ENCODE measurements around the gene GRB10.

The GRB10 gene

GRCh38 chr7:50628434-50629084, 154.1 kb downstream of the GRB10 start:
- DNase-seq = no peak

- DNase-seq = no peak
Observed at GRCh38 chr7:50627824-50628361, 154.8 kb downstream of the GRB10 start.

GRCh38 chr7:50626286-50626685, 156.4 kb downstream of the GRB10 start:
- no peak for DNase-seq

DNA sequence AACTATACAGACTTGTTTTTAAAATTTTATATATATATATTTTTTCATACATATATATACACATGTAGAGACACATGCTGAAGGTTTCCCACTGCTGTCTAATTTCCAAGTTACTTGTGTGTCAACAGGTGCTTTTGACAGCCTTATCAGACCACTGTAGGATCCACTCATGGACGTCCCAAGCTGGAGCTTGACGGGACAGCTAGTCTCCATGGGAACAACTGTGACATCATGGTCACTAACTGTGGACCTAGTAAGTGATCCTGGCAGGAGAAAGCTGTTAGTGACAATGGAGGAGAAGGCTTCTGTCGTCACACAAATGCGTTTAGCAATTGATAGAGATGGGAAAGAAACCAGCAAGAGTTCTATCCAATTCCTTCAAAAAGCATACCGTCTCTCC, 157.3 kb downstream of the GRB10 start:
- no peak for DNase-seq

DNA sequence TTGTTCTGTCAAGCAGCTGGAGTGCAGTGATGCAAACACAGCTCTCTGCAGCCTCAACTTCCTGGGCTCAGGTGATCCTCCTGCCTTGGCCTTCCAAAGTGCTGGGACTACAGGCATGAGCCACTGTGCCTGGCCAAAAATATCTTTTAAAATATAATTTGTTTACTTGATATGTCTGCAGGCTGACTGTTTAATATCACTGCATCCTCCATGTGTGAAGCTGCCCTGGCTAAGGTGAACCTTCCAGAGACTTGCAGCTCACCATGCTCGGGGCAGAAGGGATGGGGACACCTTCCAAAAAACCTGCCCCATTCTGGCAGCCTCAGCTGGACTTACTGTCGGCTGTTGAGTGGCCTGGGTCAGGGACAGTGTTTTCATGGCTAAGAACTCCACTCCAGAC, 159.9 kb downstream of the GRB10 start:
- DNase-seq = no peak

DNA sequence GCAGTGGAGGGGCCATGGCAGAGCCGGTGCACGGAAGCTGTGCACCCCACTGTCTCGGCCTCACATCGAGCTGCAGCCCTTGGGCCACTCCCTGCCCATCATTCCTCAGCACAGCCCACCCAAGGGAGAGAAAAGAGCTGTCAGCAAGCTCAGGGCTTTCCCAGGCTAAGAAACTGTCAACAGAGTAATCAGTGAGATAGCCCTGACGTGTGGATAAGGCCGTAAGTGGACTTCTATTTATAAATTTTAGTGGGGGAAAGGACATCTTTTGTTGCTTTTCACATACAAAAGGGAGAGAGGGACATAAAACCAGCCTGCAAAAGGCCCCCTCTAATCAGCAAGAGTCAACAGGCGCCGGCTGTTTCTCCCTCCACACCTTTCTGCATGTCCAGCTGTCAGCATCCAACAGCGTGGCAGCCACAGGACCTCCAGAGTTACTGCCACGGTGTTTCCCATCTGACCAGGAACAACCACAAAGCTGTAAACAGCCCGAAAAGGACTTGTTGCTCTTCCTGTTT, 160.7 kb downstream of the GRB10 start:
- DNase-seq = no peak

DNA sequence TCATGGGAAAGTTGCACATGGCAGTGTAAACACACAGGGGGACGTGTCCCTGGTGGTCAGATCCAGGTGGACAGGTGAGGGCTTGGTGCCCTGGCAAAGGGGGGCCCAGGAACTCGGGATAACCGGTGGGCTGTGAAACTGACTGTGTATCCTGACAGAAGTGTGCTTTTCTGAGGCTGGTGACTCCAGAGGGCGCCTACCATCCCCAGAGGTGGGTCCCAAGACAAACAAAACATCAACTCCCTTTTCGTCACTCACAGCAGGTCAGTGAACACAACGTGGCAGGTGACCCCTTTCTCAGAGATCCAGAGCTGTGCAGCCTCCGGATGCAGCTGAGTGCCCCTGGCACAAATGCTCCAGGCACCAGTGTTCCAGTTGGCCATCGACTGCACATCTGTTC, 161.5 kb downstream of the GRB10 start:
- no peak for DNase-seq

DNA sequence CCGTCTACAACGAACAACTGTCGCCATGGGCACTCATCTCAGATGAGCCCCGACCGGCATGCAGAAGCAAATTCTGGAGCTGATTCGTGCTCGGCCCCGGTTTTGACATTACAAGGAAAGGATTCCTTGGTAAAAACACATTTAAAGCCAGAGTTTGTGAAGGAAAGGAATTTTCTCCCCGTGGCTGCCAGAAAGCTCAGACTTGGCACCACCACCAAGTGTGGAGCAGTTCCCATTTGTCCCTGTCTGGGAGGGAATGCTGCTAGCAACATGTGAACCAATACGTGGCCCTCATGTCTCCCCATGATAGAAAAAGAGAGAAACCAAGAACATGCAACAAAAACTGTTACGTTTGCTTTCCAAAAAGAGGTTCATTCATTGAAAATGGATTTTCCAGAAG, 162.3 kb downstream of the GRB10 start:
- no peak for DNase-seq

DNA sequence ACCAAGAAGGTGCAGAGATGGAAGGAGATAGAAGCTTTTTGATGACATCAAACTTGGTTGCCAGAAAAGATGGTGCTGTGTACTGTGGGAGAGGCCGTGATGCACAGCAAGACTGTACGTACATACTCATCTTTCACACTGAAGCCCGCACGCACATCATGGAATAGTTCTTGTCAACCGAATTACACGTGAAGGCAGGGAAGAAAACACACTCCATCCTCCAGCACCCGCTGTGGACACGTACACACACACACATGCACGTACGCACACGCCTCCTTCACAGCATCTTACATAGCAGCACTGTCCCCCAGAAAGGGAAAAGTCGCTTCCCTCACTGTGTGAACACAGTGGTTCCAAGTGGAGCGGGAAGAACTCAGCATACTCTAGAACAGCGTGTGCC, 163.0 kb downstream of the GRB10 start:
- DNase-seq = no peak

- DNase-seq = no peak
Observed at GRCh38 chr7:50618281-50618680, 164.4 kb downstream of the GRB10 start.

- DNase-seq = no peak
Observed at GRCh38 chr7:50615519-50616080, 167.1 kb downstream of the GRB10 start.

GRCh38 chr7:50614721-50615518, 167.8 kb downstream of the GRB10 start:
- no peak for DNase-seq

DNA sequence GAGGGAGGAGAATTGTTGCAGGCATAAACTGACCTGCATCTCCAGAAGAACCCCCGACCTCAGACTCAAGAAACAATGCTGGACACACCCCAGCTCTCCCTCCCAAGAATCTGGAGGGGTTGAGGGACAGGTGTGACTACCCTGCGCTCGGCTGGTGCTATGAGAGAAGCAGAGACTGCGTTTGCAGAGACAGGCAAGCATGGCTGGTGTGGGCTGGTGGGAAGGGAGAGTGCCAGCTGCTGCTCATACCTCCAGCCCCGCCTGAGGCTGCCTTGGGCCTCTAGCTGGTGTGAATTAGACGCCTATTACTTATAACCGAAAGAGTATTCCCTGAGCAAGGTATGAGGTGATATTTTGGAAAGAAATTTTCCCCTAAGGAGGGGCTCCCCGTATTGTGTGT, 169.2 kb downstream of the GRB10 start:
- DNase-seq = no peak

GRCh38 chr7:50612704-50613103, 170.0 kb downstream of the GRB10 start:
- DNase-seq = no peak

DNA sequence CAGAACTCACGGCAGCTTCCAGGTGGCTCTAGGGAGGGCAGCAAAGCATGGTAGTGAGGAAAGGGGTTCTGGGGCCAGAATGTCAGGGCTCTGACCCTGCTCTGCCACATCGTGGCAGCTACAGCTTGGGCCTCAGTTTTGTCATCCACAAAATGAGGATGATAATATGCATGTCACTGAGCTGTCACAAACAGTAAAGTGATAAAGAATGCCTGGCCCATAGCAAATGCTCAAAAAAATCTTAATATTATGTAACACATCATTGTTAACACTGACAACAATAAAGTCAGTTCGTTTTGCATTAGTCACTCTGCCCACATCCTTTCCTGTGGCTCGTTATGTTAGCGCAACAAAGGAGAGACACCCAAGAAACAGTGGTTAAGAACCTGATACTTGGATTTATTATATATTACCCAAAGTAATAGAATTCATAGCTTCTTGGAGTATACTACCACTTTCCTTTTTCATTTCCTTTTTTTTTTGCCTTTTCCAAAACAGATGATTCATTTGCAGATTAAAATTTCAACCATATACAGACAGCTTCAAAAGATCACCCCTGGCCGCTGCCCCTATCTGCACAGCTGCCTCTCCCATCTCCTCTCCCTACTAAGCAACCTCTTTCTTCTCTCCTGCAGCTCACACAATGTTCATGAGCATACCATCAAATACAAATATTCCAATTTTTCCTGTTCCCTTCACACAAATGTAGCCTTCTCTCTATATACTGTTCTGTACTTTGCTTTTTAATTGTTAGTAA, 172.0 kb downstream of the GRB10 start:
- DNase-seq = no peak

- no peak for DNase-seq
Observed at GRCh38 chr7:50608196-50608906, 174.3 kb downstream of the GRB10 start.

DNA sequence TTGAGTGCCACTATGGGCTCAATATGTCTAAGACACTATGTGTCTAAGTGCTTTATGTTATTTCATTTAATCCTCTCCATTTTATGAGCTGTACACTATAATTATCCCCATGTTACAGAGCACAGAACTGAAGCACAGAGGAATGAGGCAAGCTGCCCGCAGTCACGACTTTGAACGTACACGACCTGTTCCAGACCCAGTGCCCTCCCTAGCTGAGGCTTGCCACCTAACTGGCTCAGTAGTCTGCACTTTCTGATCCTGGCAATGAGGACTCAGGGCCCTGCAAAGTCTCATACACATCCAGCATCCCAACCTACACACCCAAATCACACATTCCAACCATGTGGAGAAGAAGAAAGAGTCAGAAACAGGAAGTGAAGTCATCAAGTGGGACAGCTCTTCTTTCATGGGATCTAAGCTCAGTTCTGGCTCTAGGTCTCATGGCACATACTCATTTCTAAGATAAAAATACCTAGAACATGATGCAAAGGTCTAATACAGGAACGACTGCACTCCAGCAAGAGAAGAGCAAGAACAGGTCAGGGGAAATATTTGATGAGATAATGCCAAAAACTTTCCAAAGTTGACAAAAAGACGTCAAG, 175.1 kb downstream of the GRB10 start:
- DNase-seq = no peak

- DNase-seq = no peak
Observed at GRCh38 chr7:50605059-50605458, 177.6 kb downstream of the GRB10 start.

GRCh38 chr7:50603287-50603686, 179.4 kb downstream of the GRB10 start:
- DNase-seq = no peak

DNA sequence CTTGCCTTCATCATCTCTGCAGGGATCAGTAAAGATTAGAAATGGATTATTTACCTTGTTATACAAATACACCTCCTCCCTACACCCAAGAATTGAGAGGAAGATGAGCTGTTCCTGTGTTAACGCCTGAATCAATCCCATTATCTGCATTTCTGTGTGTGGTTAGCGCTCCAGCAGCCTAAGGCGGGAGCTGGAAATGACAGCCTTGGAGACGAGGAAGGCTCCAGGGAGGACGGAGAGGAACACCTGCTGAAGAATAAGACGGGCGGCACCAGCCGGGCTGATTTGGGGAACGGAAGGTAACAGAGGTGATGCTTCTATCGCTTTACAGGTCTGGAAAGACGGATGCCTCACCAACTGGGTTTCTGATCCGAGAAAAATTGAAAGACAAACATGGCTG, 183.3 kb downstream of the GRB10 start:
- DNase-seq = no peak

DNA sequence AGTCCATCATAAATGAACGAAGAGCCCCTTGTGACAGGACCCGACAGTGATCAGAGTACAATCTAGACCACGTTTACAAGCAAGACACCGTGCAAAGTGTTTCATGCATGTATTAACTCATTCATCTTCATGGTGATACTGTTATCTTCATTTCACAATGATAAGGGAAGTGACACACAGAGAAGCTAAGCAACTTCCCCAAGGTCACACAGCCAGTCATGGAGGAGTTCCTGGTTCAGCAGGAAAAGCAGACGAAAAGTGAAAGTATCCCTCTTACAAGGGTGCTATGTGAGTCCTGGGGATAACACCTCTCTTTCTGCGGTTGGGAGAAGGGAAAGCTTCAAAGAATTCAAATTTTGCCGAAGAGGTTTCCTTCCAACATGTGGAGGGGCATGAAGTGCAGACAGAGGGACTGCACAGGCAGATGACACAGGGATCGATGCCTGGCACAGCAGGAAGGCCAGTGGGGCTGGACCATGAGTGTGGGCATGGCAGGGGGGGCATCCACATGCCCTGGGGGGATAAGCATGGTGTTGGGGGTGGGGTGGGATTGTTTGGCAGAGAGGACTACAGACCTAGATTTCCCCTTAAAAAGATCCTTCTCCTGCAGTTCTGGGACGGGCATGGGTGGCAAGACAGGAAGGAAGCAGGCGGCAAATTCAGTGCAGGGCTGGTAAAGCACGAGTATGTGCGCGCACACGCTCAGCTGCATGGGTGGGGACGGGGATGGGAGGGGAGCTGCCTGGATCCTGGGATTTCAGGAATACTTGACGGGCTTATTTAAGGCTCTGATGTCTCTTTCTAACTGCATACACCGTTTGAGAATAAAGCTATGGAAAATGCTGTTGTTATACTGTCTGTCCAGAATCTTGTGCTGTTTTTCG, 184.0 kb downstream of the GRB10 start:
- no peak for DNase-seq

Measured in NCI-H2107 (cell line).